Smooth muscle cell (in vitro differentiated cells): ENCODE data around the gene OR8D1. TPM values are rescaled to one million over a fixed set of nuclear protein-coding genes. Genes with fewer than 3 reads are reported as not detected.

ENCODE experiments used
- DNase-seq: peaks from one replicate; lab custom pipeline; 2025; ENCODE audit not compliant: unreplicated experiment; lab: John Stamatoyannopoulos, UW
- H2AFZ ChIP-seq: fragments of 200-600 bp; sonication (generic); 2 replicates; pipeline ENCODE4 v1.6.0; 2016; ENCODE audit warnings: antibody characterized with exemption, low read depth, mild to moderate bottlenecking
- H3F3A ChIP-seq: fragments of 200-600 bp; sonication (generic); 2 replicates; pipeline ENCODE4 v1.6.0; 2017; ENCODE audit warnings: antibody characterized with exemption, low read depth
- H3K27ac ChIP-seq: fragments of 200-600 bp; sonication (generic); 2 replicates; pipeline ENCODE4 v1.5.1; 2016; ENCODE audit warnings: low read depth, mild to moderate bottlenecking
- H3K27me3 ChIP-seq: fragments of 200-600 bp; sonication (generic); 2 replicates; pipeline ENCODE4 v1.6.1; 2016; ENCODE audit warnings: low read depth, mild to moderate bottlenecking
- H3K36me3 ChIP-seq: fragments of 200-600 bp; sonication (generic); 2 replicates; pipeline ENCODE4 v1.5.1; 2016; ENCODE audit warnings: low read depth
- H3K4me1 ChIP-seq: fragments of 200-600 bp; sonication (generic); 2 replicates; pipeline ENCODE4 v1.5.1; 2016; ENCODE audit warnings: low read depth
- H3K4me2 ChIP-seq: fragments of 200-600 bp; sonication (generic); 2 replicates; pipeline ENCODE4 v1.6.0; 2016; ENCODE audit warnings: mild to moderate bottlenecking
- H3K4me3 ChIP-seq: fragments of 200-600 bp; sonication (generic); 2 replicates; pipeline ENCODE4 v1.5.1; 2016; ENCODE audit warnings: mild to moderate bottlenecking
- H3K79me2 ChIP-seq: fragments of 200-600 bp; sonication (generic); 2 replicates; pipeline ENCODE4 v1.6.0; 2016; ENCODE audit warnings: low read depth, mild to moderate bottlenecking
- H3K9ac ChIP-seq: fragments of 200-600 bp; sonication (generic); 2 replicates; pipeline ENCODE4 v1.6.0; 2016; ENCODE audit warnings: low read depth
- H3K9me3 ChIP-seq: fragments of 200-600 bp; sonication (generic); replicated peaks from 2 replicates; pipeline ENCODE4 v1.5.1; 2016; ENCODE audit warnings: low read depth
- H4K20me1 ChIP-seq: fragments of 200-600 bp; sonication (generic); 2 replicates; pipeline ENCODE4 v1.6.0; 2016; ENCODE audit warnings: low read depth
- WGBS: methylation state at CpG from one replicate; pipeline ENCODE4 v1.1.7; 2016; ENCODE audit warnings: low lambda C conversion rate; 5-methylcytosine and 5-hydroxymethylcytosine counted together
- polyA plus RNA-seq: library from polyadenylated mRNA; unstranded; fragments of >200 nt; fragmentation: Nextera tagmentation; extraction: Ambion mirVana; gene quantifications from 2 replicates; pipeline ENCODE4 v1.2.1, GENCODE V29; 2016
- total RNA-seq: library from RNA; depleted of rRNA; stranded (reverse); fragments of >200 nt; gene quantifications from 2 replicates; pipeline ENCODE4 v1.2.3, GENCODE V29; 2014
- TF ChIP-seq, protein P1 (sequence below): fragments of 200-600 bp; sonication (generic); IDR thresholded peaks from 2 replicates; pipeline ENCODE4 v1.5.1; 2017; ENCODE audit warnings: borderline replicate concordance, mild to moderate bottlenecking, antibody characterized with exemption; ENCODE audit not compliant: insufficient read depth, poor library complexity, severe bottlenecking

Gene OR8D1
- total and polyA plus RNA-seq, 2 experiments from 2014 or later = not detected

DNA sequence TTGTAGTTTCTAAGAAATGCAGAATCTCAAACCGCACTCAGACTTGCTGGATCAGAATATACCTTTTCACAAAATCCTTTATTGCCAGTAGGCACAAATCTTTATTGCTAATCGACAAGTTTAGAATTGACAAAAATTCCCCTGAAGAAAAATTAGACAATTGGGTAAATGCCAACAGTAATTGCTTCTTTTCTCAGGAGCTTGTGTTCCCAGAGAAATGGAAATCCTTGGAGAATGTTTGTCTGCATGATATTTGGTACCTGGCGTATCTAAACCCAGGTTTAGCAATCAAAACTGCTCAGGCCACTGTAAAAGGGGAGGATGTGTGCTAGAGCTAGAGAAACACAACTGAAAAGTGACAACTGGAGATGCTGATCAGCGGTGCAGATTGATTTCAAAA lies 57.7 kb downstream of the OR8D1 start, which contains the start of gene OR8G5:
OR8G5 (plus strand) TSS at position 301 of the 400 bp plus-strand sequence. CDS start 8,556 bp downstream, outside the sequence.
- DNase-seq = no peak
- Histone ChIP-seq H3K9me3 (no peaks in the 10 kb centered on the region), H3K27me3 (no peaks in the 10 kb centered on the region), H3K27ac (no peak within 1 kb of the TSS), H3K4me1 (no peaks in the 10 kb centered on the region), H3K4me3 (no peak within 1 kb of the TSS), H3F3A (no peaks in the 10 kb centered on the region), H4K20me1 (no peaks in the 10 kb centered on the region), H3K79me2 (no peaks in the 10 kb centered on the region), H2AFZ (no peak within 1 kb of the TSS), H3K9ac (no peak within 1 kb of the TSS), H3K4me2 (no peak within 1 kb of the TSS), H3K36me3 (no peaks in the 10 kb centered on the region)
- 79% methylated on average over 4 of the region's 4 CpGs for WGBS
- TF ChIP-seq, protein P1, sequence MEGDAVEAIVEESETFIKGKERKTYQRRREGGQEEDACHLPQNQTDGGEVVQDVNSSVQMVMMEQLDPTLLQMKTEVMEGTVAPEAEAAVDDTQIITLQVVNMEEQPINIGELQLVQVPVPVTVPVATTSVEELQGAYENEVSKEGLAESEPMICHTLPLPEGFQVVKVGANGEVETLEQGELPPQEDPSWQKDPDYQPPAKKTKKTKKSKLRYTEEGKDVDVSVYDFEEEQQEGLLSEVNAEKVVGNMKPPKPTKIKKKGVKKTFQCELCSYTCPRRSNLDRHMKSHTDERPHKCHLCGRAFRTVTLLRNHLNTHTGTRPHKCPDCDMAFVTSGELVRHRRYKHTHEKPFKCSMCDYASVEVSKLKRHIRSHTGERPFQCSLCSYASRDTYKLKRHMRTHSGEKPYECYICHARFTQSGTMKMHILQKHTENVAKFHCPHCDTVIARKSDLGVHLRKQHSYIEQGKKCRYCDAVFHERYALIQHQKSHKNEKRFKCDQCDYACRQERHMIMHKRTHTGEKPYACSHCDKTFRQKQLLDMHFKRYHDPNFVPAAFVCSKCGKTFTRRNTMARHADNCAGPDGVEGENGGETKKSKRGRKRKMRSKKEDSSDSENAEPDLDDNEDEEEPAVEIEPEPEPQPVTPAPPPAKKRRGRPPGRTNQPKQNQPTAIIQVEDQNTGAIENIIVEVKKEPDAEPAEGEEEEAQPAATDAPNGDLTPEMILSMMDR = no peak

Other genes with a start within 250 kb of the OR8D1 start
- 10.1 and 11.5 TPM in 2 replicates for gene VWA5A, start 198.5 kb downstream of the OR8D1 start, total RNA-seq
- 12.3 and 16.0 TPM in 2 replicates for gene VWA5A, start 198.5 kb downstream of the OR8D1 start, polyA plus RNA-seq
- not detected in 2 replicates for gene OR10D3, start 130.6 kb downstream of the OR8D1 start, total RNA-seq
- not detected in 2 replicates for gene OR10D3, start 130.6 kb downstream of the OR8D1 start, polyA plus RNA-seq
- not detected in 2 replicates for gene OR8G1, start 72.9 kb downstream of the OR8D1 start, total RNA-seq
- not detected in 2 replicates for gene OR8G1, start 72.9 kb downstream of the OR8D1 start, polyA plus RNA-seq
- gene OR8G5, start 57.6 kb downstream of the OR8D1 start, total RNA-seq = not detected in 2 replicates
- not detected in 2 replicates for gene OR8G5, start 57.6 kb downstream of the OR8D1 start, polyA plus RNA-seq
- not detected in 2 replicates for gene OR8D2, start 6.2 kb upstream of the OR8D1 start, total RNA-seq
- gene OR8D2, start 6.2 kb upstream of the OR8D1 start, polyA plus RNA-seq = not detected in 2 replicates
- gene OR8B2, start 70.5 kb upstream of the OR8D1 start, total RNA-seq = not detected in 2 replicates
- not detected in 2 replicates for gene OR8B2, start 70.5 kb upstream of the OR8D1 start, polyA plus RNA-seq
- gene OR8B3, start 85.1 kb upstream of the OR8D1 start, total RNA-seq = not detected in 2 replicates
- not detected in 2 replicates for gene OR8B3, start 85.1 kb upstream of the OR8D1 start, polyA plus RNA-seq
- not detected in 2 replicates for gene OR8B4, start 110.9 kb upstream of the OR8D1 start, total RNA-seq
- not detected in 2 replicates for gene OR8B4, start 110.9 kb upstream of the OR8D1 start, polyA plus RNA-seq
- gene OR8B8, start 131.7 kb upstream of the OR8D1 start, total RNA-seq = 0.04 TPM in 1 of 2 replicates, not detected in the other
- gene OR8B8, start 131.7 kb upstream of the OR8D1 start, polyA plus RNA-seq = not detected in 2 replicates
- gene OR8B12, start 229.7 kb upstream of the OR8D1 start, total RNA-seq = not detected in 2 replicates
- gene OR8B12, start 229.7 kb upstream of the OR8D1 start, polyA plus RNA-seq = not detected in 2 replicates